H1 (cell line): ENCODE data around the gene RHEX. TPM values are rescaled to one million over a fixed set of nuclear protein-coding genes. Genes with fewer than 3 reads are reported as not detected.
A peak's percentile ranks its signal among the peaks of the same experiment; 100 is the strongest.

Experiments
- CTCF ChIA-PET: fragments of 300-600 bp; sonication (Branson Sonifier 250); formaldehyde crosslinking; loops from one replicate; lab custom pipeline; 2021; ENCODE audit not compliant: partially characterized antibody; lab: Charles Lee
- POLR2A ChIA-PET: fragments of 300-600 bp; sonication (Branson Sonifier 250); formaldehyde crosslinking; loops from one replicate; lab custom pipeline; 2021; ENCODE audit warnings: inconsistent platforms; ENCODE audit not compliant: partially characterized antibody; lab: Charles Lee
- DNase-seq, 2 experiments: peaks; one replicate each; pipeline versions ENCODE4 v3.0.0 to v3.0.0-alpha.2; 2010 to 2022; ENCODE audit warnings: low spot score in 2 of 2, low read depth in 1 of 2, mixed read lengths in 1 of 2
- FAIRE-seq: peaks from 2 replicates; lab custom pipeline; 2011; peaks lifted over from hg19 to GRCh38; lab: Jason Lieb, UNC
- H2AFZ ChIP-seq: 2 replicates; pipeline ENCODE4 v1.8.1; 2012; ENCODE audit warnings: low read length, inconsistent platforms
- H2AK5ac ChIP-seq: 2 replicates; pipeline ENCODE4 v1.6.1; 2013; ENCODE audit warnings: low read depth, low read length
- H2BK120ac ChIP-seq: replicated peaks from 2 replicates; pipeline ENCODE3; 2013; ENCODE audit warnings: low read depth, low read length, inconsistent platforms
- H2BK12ac ChIP-seq: 2 replicates; pipeline ENCODE4 v1.6.1; 2013; ENCODE audit warnings: low read depth, low read length
- H2BK15ac ChIP-seq: 2 replicates; pipeline ENCODE4 v1.6.1; 2013; ENCODE audit warnings: low read length
- H2BK20ac ChIP-seq: 2 replicates; pipeline ENCODE4 v1.6.1; 2013; ENCODE audit warnings: low read length
- H2BK5ac ChIP-seq: 2 replicates; pipeline ENCODE4 v1.6.1; 2013; ENCODE audit warnings: low read depth, low read length
- H3K14ac ChIP-seq: 2 replicates; pipeline ENCODE4 v1.6.1; 2013; ENCODE audit warnings: inconsistent platforms; ENCODE audit not compliant: insufficient read length
- H3K18ac ChIP-seq: 2 replicates; pipeline ENCODE4 v1.6.1; 2013; ENCODE audit warnings: low read length; ENCODE audit errors: extremely low read depth
- H3K23ac ChIP-seq: 2 replicates; pipeline ENCODE4 v1.6.1; 2013; ENCODE audit warnings: inconsistent platforms; ENCODE audit not compliant: insufficient read length
- H3K23me2 ChIP-seq: 2 replicates; pipeline ENCODE4 v1.6.1; 2013; ENCODE audit warnings: low read depth, low read length
- H3K27ac ChIP-seq: 2 replicates; pipeline ENCODE4 v1.6.1; 2011; ENCODE audit warnings: low read depth, low read length, inconsistent platforms
- H3K27me3 ChIP-seq, 4 experiments: replicated peaks in 1 of 4; 1 replicate in 1 of 4; 2 replicates in 3 of 4; pipeline versions ENCODE4 v1.6.1 to v1.8.1; 2011 to 2013; ENCODE audit warnings: low read length in 3 of 4, mild to moderate bottlenecking in 3 of 4, inconsistent platforms in 2 of 4, mixed read lengths in 2 of 4, moderate library complexity in 1 of 4; ENCODE audit not compliant: control insufficient read depth in 3 of 4, insufficient read depth in 3 of 4; ENCODE audit errors: extremely low read depth in 1 of 4
- H3K36me3 ChIP-seq, 4 experiments: 2 replicates each; pipeline versions ENCODE4 v1.6.1 to v1.8.1; 2011 to 2013; ENCODE audit warnings: mild to moderate bottlenecking in 4 of 4, low read length in 3 of 4, moderate library complexity in 2 of 4, control low read depth in 1 of 4, inconsistent platforms in 1 of 4; ENCODE audit not compliant: insufficient read depth in 4 of 4, control insufficient read depth in 2 of 4
- H3K4ac ChIP-seq: replicated peaks from 2 replicates; pipeline ENCODE3; 2013; ENCODE audit warnings: low read length, low read depth, mixed read lengths, inconsistent platforms; ENCODE audit not compliant: insufficient read length
- H3K4me1 ChIP-seq, 4 experiments: replicated peaks in 1 of 4; 1 replicate in 1 of 4; 2 replicates in 3 of 4; pipeline versions ENCODE4 v1.6.1 to v1.8.1; 2011 to 2013; ENCODE audit warnings: low read length in 3 of 4, inconsistent platforms in 2 of 4, mixed read lengths in 1 of 4; ENCODE audit not compliant: insufficient read depth in 4 of 4, control insufficient read depth in 3 of 4
- H3K4me2 ChIP-seq, 2 experiments: 2 replicates each; pipeline versions ENCODE4 v1.6.1 to v1.8.1; 2011 to 2013; ENCODE audit warnings: low read depth in 2 of 2, low read length in 2 of 2, control low read depth in 1 of 2, inconsistent platforms in 1 of 2, mild to moderate bottlenecking in 1 of 2; ENCODE audit not compliant: insufficient read depth in 1 of 2
- H3K4me3 ChIP-seq, 4 experiments: fragments of 200-600, 300-600 bp in 1 of 4; sonication (generic), shearing (Covaris generic), sonication (Bioruptor Twin) in 1 of 4; 2 replicates each; pipeline versions ENCODE4 v1.5.1 to v1.8.1; 2011 to 2016; ENCODE audit warnings: low read length in 4 of 4, low read depth in 3 of 4, control low read depth in 2 of 4, inconsistent platforms in 2 of 4, mild to moderate bottlenecking in 2 of 4, mixed read lengths in 1 of 4, moderate library complexity in 1 of 4; ENCODE audit not compliant: insufficient read depth in 2 of 4; ENCODE audit errors: extremely low read depth in 1 of 4
- H3K56ac ChIP-seq: replicated peaks from 2 replicates; pipeline ENCODE3; 2013; ENCODE audit warnings: low read depth, mild to moderate bottlenecking, mixed read lengths, low read length, inconsistent platforms; ENCODE audit not compliant: insufficient read length
- H3K79me1 ChIP-seq: 2 replicates; pipeline ENCODE4 v1.6.1; 2013; ENCODE audit warnings: low read depth, low read length, control low read depth
- H3K79me2 ChIP-seq, 2 experiments: 2 replicates each; pipeline versions ENCODE4 v1.6.1 to v1.8.1; 2012 to 2013; ENCODE audit warnings: low read length in 2 of 2, mild to moderate bottlenecking in 2 of 2, inconsistent platforms in 1 of 2; ENCODE audit not compliant: insufficient read depth in 2 of 2, control insufficient read depth in 1 of 2
- H3K9ac ChIP-seq, 4 experiments: replicated peaks in 1 of 4; 1 replicate in 1 of 4; 2 replicates in 3 of 4; pipeline versions ENCODE4 v1.6.1 to v1.8.1; 2011 to 2013; ENCODE audit warnings: low read depth in 3 of 4, low read length in 3 of 4, control low read depth in 2 of 4, mild to moderate bottlenecking in 2 of 4, moderate library complexity in 2 of 4, inconsistent platforms in 1 of 4; ENCODE audit errors: extremely low read depth in 1 of 4
- H3K9me3 ChIP-seq, 2 experiments: 2 replicates each; pipeline versions ENCODE4 v1.6.1 to v1.8.1; 2012 to 2013; ENCODE audit warnings: mild to moderate bottlenecking in 2 of 2, moderate library complexity in 2 of 2, control low read depth in 1 of 2, inconsistent platforms in 1 of 2, low read depth in 1 of 2, low read length in 1 of 2, mixed read lengths in 1 of 2; ENCODE audit not compliant: insufficient read depth in 2 of 2
- H4K20me1 ChIP-seq, 2 experiments: replicated peaks in 1 of 2; 2 replicates each; pipeline versions ENCODE3 to v1.8.1; 2011 to 2013; ENCODE audit warnings: inconsistent platforms in 2 of 2, low read length in 2 of 2, mild to moderate bottlenecking in 1 of 2; ENCODE audit not compliant: insufficient read depth in 2 of 2, control insufficient read depth in 1 of 2
- H4K5ac ChIP-seq: 2 replicates; pipeline ENCODE4 v1.6.1; 2013; ENCODE audit warnings: low read length, low read depth, mixed read lengths, inconsistent platforms; ENCODE audit not compliant: insufficient read length
- H4K8ac ChIP-seq: 2 replicates; pipeline ENCODE4 v1.8.0; 2013; ENCODE audit warnings: mild to moderate bottlenecking, moderate library complexity, low read length, inconsistent platforms; ENCODE audit not compliant: insufficient read depth; ENCODE audit errors: extremely low read depth
- H4K91ac ChIP-seq: replicated peaks from 2 replicates; pipeline ENCODE3; 2013; ENCODE audit warnings: low read length, mixed read lengths, inconsistent platforms; ENCODE audit not compliant: insufficient read length
- WGBS, 2 experiments: shearing (Covaris generic) in 1 of 2; methylation state at CpG; one replicate each; pipeline versions ENCODE4 v1.1.6 to v1.1.7; 2013 to 2015; ENCODE audit warnings: low lambda C conversion rate in 2 of 2, mixed read lengths in 2 of 2, inconsistent platforms in 1 of 2, low coverage in 1 of 2, missing lambda C conversion rate in 1 of 2; ENCODE audit not compliant: insufficient replicate concordance in 2 of 2, insufficient coverage in 1 of 2, insufficient read length in 1 of 2; ENCODE audit errors: extremely low coverage in 1 of 2, missing lambda C conversion rate in 1 of 2; 5-methylcytosine and 5-hydroxymethylcytosine counted together
- polyA plus RNA-seq, 7 experiments: library from polyadenylated mRNA; depleted of rRNA in 3 of 7; stranded (reverse) in 5 of 7; unstranded in 2 of 7; fragments of >200 nt in 5 of 7; fragments of 200-250 nt in 2 of 7; gene quantifications; 1 replicate in 5 of 7; 2 replicates in 1 of 7; 4 replicates in 1 of 7; pipeline versions ENCODE4 v1.2.1 to v1.2.3, GENCODE V29; 2011 to 2013; ENCODE audit warnings: missing spikeins in 2 of 7, mixed read lengths in 2 of 7
- total RNA-seq: library from RNA; stranded (reverse); fragmentation: NEBNext Ultra II Directional; extraction: Animal tissue kit (Norgen Biotek cat#: 25700); gene quantifications from 2 replicates; pipeline ENCODE4 v1.2.1, GENCODE V29; 2021

Gene RHEX
- total and polyA plus RNA-seq, 2 of the 8 experiments (the other 6 are each of a cell fraction or from before 2014, with no cell fraction given): not detected

DNA sequence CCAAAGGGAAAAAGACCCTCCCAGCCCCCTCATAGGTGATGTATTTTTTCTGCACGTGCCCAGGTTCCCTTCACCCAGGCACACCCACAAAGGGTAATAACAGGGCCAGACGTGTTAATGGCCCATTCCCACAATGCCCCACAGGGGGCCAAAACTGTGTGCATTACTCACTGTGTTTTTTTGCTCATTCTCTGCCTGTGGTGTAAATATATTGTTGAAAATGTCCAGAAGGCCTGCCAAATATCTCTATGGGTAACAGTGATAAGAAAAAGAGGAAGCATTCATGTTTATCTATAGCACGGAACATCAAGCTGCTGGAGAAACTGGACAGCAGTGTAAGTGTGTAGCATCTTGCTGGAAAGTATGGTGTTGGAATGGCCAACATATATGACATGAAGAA is 21.9 kb downstream of the RHEX start:
- no peak overlapping the region for H3K56ac ChIP-seq
- H3K27ac ChIP-seq: no peak overlapping the region
- H3K4ac ChIP-seq: no peak overlapping the region
- WGBS, 2 experiments: 71% methylated on average over 3 of the region's 3 CpGs; no CpG with 5 or more reads in 1 of the 2 experiments
- ChIA-PET CTCF (interaction anchor here (0.8 to 1.1 kb wide), 2 partner anchors 8 to 44 kb away, joined by 3 read pairs; no protein-coding TSS in a partner anchor), POLR2A (interaction anchor here (1.1 kb wide), 1 partner anchor 9 kb away, joined by 3 read pairs; no protein-coding TSS in a partner anchor)
- no peak overlapping the region for H4K8ac ChIP-seq
- no peaks in the 10 kb centered on the region for H3K79me2 ChIP-seq
- no peak overlapping the region for H3K4me2 ChIP-seq
- peak overlapping the region; percentile 93 for H2BK120ac ChIP-seq
- H3K23me2 ChIP-seq: no peaks in the 10 kb centered on the region
- DNase-seq (no peak), FAIRE-seq (no peak)
- no peak overlapping the region for H3K4me3 ChIP-seq
- H2BK12ac ChIP-seq: peak overlapping the region; percentile 87; the same call in 1 of the 2 replicates
- no peak overlapping the region for H3K23ac ChIP-seq
- H2BK20ac ChIP-seq: 0 out of 2 replicates have a peak overlapping the region, but pooled peaks have one; percentile 80
- no peaks in the 10 kb centered on the region for H3K9me3 ChIP-seq
- H4K5ac ChIP-seq: no peak overlapping the region
- no peak overlapping the region for H2AK5ac ChIP-seq
- no peak overlapping the region for H3K14ac ChIP-seq
- H3K36me3 ChIP-seq: no peaks in the 10 kb centered on the region
- H4K91ac ChIP-seq: no peak overlapping the region
- no peak overlapping the region for H3K18ac ChIP-seq
- H3K9ac ChIP-seq: no peak overlapping the region
- no peaks in the 10 kb centered on the region for H4K20me1 ChIP-seq
- H3K79me1 ChIP-seq: no peaks in the 10 kb centered on the region
- no peak overlapping the region for H2AFZ ChIP-seq
- H3K4me1 ChIP-seq: peaks cover 0 to 9% (median 3%) of the 10 kb centered on the region in 4 experiments; a peak in 3 of 7 replicates
- H2BK5ac ChIP-seq: no peak overlapping the region
- H3K27me3 ChIP-seq: no peaks in the 10 kb centered on the region
- no peak overlapping the region for H2BK15ac ChIP-seq
